Neural cell (in vitro differentiated cells): ENCODE data around the gene RDH14. TPM values are rescaled to one million over a fixed set of nuclear protein-coding genes. Genes with fewer than 3 reads are reported as not detected.

Experiments used
- H2AFZ ChIP-seq: fragments of 200-600, 300-800 bp; sonication (generic), shearing (Covaris generic); 2 replicates; pipeline ENCODE4 v1.6.0; 2014; ENCODE audit warnings: low read depth, mild to moderate bottlenecking, antibody characterized with exemption, low read length, moderate library complexity
- H3F3A ChIP-seq: fragments of 200-600 bp; shearing (Covaris generic); 2 replicates; pipeline ENCODE4 v1.6.1; 2016; ENCODE audit warnings: mild to moderate bottlenecking, moderate library complexity, mixed read lengths, antibody characterized with exemption, low read length; ENCODE audit not compliant: insufficient read depth, poor library complexity, severe bottlenecking
- H3K27ac ChIP-seq: fragments of 200-600, 300-800 bp; sonication (generic), shearing (Covaris generic); 2 replicates; pipeline ENCODE4 v1.5.1; 2014; ENCODE audit warnings: mild to moderate bottlenecking, low read length, moderate library complexity
- H3K27me3 ChIP-seq: fragments of 300-800, 200-600 bp; sonication (generic), shearing (Covaris generic); 2 replicates; pipeline ENCODE4 v1.6.0; 2014; ENCODE audit warnings: mild to moderate bottlenecking, low read depth, low read length, moderate library complexity; ENCODE audit not compliant: insufficient read depth
- H3K36me3 ChIP-seq: fragments of 300-800, 200-600 bp; sonication (generic), shearing (Covaris generic); 2 replicates; pipeline ENCODE4 v1.5.1; 2014; ENCODE audit warnings: mild to moderate bottlenecking, antibody characterized with exemption, low read length, moderate library complexity; ENCODE audit not compliant: insufficient read depth
- H3K4me2 ChIP-seq: fragments of 300-800, 200-600 bp; sonication (generic), shearing (Covaris generic); 2 replicates; pipeline ENCODE4 v1.6.0; 2014; ENCODE audit warnings: mild to moderate bottlenecking, low read length
- H3K4me3 ChIP-seq: fragments of 300-800, 200-600 bp; sonication (generic), shearing (Covaris generic); 2 replicates; pipeline ENCODE4 v1.5.1; 2014; ENCODE audit warnings: mild to moderate bottlenecking, low read length, moderate library complexity
- H3K79me2 ChIP-seq: fragments of 200-600 bp; shearing (Covaris generic); replicated peaks from 2 replicates; pipeline ENCODE4 v1.6.0; 2014; ENCODE audit warnings: mild to moderate bottlenecking, low read length, moderate library complexity; ENCODE audit not compliant: insufficient read depth
- H3K9ac ChIP-seq: fragments of 300-800, 200-600 bp; sonication (generic), shearing (Covaris generic); 2 replicates; pipeline ENCODE4 v1.6.1; 2016; ENCODE audit warnings: mild to moderate bottlenecking, low read length, mixed read lengths
- H3K9me2 ChIP-seq: fragments of 200-600 bp; shearing (Covaris generic); 2 replicates; pipeline ENCODE4 v1.6.1; 2016; ENCODE audit warnings: mild to moderate bottlenecking, low read length, mixed read lengths; ENCODE audit not compliant: insufficient read depth
- H3K9me3 ChIP-seq: fragments of 200-600, 300-800 bp; sonication (generic), shearing (Covaris generic); 2 replicates; pipeline ENCODE4 v1.6.1; 2016; ENCODE audit warnings: mild to moderate bottlenecking, mixed run types, low read length, moderate library complexity, mixed read lengths
- H4K20me1 ChIP-seq: fragments of 200-600 bp; shearing (Covaris generic); 2 replicates; pipeline ENCODE4 v1.6.1; 2016; ENCODE audit warnings: mild to moderate bottlenecking, mixed run types; ENCODE audit not compliant: insufficient read depth
- CTCF ChIP-seq: fragments of 450-650 bp; IDR thresholded peaks from 2 replicates; pipeline ENCODE4 v1.5.1; 2014; ENCODE audit warnings: antibody characterized with exemption, mild to moderate bottlenecking, moderate library complexity; ENCODE audit not compliant: poor library complexity, severe bottlenecking
- EP300 ChIP-seq: fragments of 450-650 bp; conservative IDR thresholded peaks from 2 replicates; pipeline ENCODE4 v1.6.1; 2014; ENCODE audit warnings: antibody characterized with exemption, mild to moderate bottlenecking, moderate library complexity; ENCODE audit not compliant: poor library complexity, severe bottlenecking
- EZH2 ChIP-seq: fragments of 200-600, 300-800 bp; shearing (Covaris generic), sonication (generic); IDR thresholded peaks from 2 replicates; pipeline ENCODE4 v1.6.1; 2014; ENCODE audit warnings: antibody characterized with exemption, low read length, borderline replicate concordance, mild to moderate bottlenecking; ENCODE audit not compliant: insufficient read depth, poor library complexity, severe bottlenecking
- MXI1 ChIP-seq: fragments of 450-650 bp; conservative IDR thresholded peaks from 2 replicates; pipeline ENCODE4 v1.6.1; 2014; ENCODE audit warnings: antibody characterized with exemption, mild to moderate bottlenecking; ENCODE audit not compliant: poor library complexity, severe bottlenecking
- POLR2AphosphoS5 ChIP-seq: IDR thresholded peaks from 2 replicates; pipeline ENCODE4 v1.6.1; 2012
- RAD21 ChIP-seq: fragments of 450-650 bp; conservative IDR thresholded peaks from 2 replicates; pipeline ENCODE4 v1.6.1; 2014; ENCODE audit warnings: antibody characterized with exemption, mild to moderate bottlenecking, moderate library complexity
- SMC3 ChIP-seq: fragments of 450-650 bp; conservative IDR thresholded peaks from 2 replicates; pipeline ENCODE4 v1.6.1; 2014; ENCODE audit warnings: antibody characterized with exemption, mild to moderate bottlenecking, moderate library complexity; ENCODE audit not compliant: poor library complexity
- TAF1 ChIP-seq: IDR thresholded peaks from 2 replicates; pipeline ENCODE4 v1.6.1; 2012; ENCODE audit warnings: low read depth
- polyA plus RNA-seq: library from polyadenylated mRNA; depleted of rRNA; stranded (reverse); fragments of >200 nt; gene quantifications from 2 replicates; pipeline ENCODE4 v1.2.3, GENCODE V29; 2014
- TF ChIP-seq, protein P1 (sequence below): IDR thresholded peaks from 2 replicates; pipeline ENCODE4 v1.6.1; 2012; ENCODE audit warnings: borderline replicate concordance

Gene RDH14
- polyA plus RNA-seq, 1 donor from 2014 or later = 29.4 TPM

DNA sequence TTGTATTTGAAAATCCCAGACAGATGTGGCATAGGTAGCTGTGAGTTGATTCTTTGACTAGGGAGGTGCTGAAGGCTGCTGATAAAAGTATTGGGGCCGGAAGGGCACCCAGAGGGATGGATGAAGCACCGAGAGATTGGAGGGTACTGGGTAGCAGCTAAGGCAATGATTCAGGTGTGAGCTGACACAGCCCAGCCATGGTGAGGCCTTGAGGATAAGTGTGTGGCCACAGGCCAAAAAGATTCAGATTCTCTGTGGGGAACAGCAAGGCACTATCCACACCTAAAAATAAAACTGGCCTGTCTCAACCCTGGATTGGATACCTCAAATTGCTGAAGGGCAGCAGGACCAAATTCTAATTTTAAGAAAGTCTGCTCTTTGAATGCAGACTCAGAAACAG lies 35.2 kb downstream of the RDH14 start:
- Histone ChIP-seq H3F3A (no peaks in the 10 kb centered on the region), H3K9me3 (no peaks in the 10 kb centered on the region), H3K4me2 (no peak overlapping the region), H3K9me2 (no peaks in the 10 kb centered on the region), H3K9ac (no peak overlapping the region), H3K79me2 (no peaks in the 10 kb centered on the region), H3K27ac (no peak overlapping the region), H2AFZ (no peak overlapping the region), H3K36me3 (no peaks in the 10 kb centered on the region), H3K4me3 (no peak overlapping the region), H4K20me1 (no peaks in the 10 kb centered on the region), H3K27me3 (no peaks in the 10 kb centered on the region)
- TF ChIP-seq EP300 (no peak), RAD21 (no peak), TAF1 (no peak), POLR2AphosphoS5 (no peak), MXI1 (no peak), SMC3 (no peak), CTCF (no peak), EZH2 (no peak)
- TF ChIP-seq, protein P1, sequence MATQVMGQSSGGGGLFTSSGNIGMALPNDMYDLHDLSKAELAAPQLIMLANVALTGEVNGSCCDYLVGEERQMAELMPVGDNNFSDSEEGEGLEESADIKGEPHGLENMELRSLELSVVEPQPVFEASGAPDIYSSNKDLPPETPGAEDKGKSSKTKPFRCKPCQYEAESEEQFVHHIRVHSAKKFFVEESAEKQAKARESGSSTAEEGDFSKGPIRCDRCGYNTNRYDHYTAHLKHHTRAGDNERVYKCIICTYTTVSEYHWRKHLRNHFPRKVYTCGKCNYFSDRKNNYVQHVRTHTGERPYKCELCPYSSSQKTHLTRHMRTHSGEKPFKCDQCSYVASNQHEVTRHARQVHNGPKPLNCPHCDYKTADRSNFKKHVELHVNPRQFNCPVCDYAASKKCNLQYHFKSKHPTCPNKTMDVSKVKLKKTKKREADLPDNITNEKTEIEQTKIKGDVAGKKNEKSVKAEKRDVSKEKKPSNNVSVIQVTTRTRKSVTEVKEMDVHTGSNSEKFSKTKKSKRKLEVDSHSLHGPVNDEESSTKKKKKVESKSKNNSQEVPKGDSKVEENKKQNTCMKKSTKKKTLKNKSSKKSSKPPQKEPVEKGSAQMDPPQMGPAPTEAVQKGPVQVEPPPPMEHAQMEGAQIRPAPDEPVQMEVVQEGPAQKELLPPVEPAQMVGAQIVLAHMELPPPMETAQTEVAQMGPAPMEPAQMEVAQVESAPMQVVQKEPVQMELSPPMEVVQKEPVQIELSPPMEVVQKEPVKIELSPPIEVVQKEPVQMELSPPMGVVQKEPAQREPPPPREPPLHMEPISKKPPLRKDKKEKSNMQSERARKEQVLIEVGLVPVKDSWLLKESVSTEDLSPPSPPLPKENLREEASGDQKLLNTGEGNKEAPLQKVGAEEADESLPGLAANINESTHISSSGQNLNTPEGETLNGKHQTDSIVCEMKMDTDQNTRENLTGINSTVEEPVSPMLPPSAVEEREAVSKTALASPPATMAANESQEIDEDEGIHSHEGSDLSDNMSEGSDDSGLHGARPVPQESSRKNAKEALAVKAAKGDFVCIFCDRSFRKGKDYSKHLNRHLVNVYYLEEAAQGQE = no peak

DNA sequence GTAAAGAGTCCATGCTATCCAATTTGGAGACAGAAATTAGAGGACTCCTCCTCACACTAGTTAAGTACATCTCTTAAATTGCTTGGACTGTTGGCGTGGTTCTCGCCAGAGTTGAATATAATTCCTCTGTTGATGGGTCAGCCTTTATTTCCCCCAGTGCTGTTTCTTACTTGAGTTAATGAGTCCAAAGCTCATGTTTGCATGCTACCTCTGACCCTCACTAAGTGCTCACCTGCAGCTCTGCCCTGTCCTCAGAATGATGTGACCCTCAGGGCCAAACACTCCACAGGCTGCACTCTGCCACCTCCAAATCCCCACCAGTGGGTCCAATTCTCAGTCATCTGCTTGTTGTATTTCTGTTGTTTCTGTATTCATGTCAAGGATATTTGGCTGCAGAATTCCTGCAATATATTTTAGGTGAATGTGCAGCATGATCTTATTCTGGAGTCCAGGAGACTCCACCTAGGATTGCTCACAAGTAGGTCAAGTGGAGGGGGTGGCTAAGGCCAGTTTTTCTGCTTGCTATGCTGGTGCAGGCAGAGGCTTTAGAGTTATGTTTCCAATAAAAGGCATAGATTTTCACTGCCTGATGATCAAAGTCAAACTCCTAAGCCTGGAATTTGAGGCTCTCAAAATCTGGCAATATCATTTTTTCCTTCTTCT lies 37.8 kb downstream of the RDH14 start:
- H3K36me3 ChIP-seq = no peaks in the 10 kb centered on the region
- no peaks in the 10 kb centered on the region for H3K79me2 ChIP-seq
- no peaks in the 10 kb centered on the region for H3K27me3 ChIP-seq
- no peak overlapping the region for H2AFZ ChIP-seq
- no peaks in the 10 kb centered on the region for H3F3A ChIP-seq
- H3K27ac ChIP-seq = no peak overlapping the region
- TF ChIP-seq RAD21 (no peak), TAF1 (no peak), SMC3 (no peak), EP300 (no peak), EZH2 (no peak), CTCF (no peak), MXI1 (no peak), POLR2AphosphoS5 (no peak)
- TF ChIP-seq, protein P1 = no peak
- no peaks in the 10 kb centered on the region for H3K9me3 ChIP-seq
- H4K20me1 ChIP-seq = no peaks in the 10 kb centered on the region
- no peaks in the 10 kb centered on the region for H3K9me2 ChIP-seq
- H3K4me2 ChIP-seq = no peak overlapping the region
- no peak overlapping the region for H3K4me3 ChIP-seq
- H3K9ac ChIP-seq = no peak overlapping the region
